Activated B cell treated with CpG ODN at 0.5 μM for 24 hours (primary cell): ENCODE results near the gene CD200R1. TPM values are rescaled to one million over a fixed set of nuclear protein-coding genes. Genes with fewer than 3 reads are reported as not detected.

Experiments
- ATAC-seq: fragments of 200-7000 bp; cut with Tn5 transposase; one replicate; pipeline ENCODE4 v1.10.0; 2021; ENCODE audit warnings: low read depth, mild to moderate bottlenecking, moderate library complexity
- CTCF ChIA-PET: fragments of 350-600 bp; sonication (Branson Sonifier 250); formaldehyde crosslinking; loops from one replicate; lab custom pipeline; 2021; ENCODE audit warnings: antibody characterized with exemption; lab: Charles Lee
- POLR2A ChIA-PET: fragments of 350-600 bp; sonication (Branson Sonifier 250); formaldehyde crosslinking; loops from one replicate; lab custom pipeline; 2021; ENCODE audit warnings: antibody characterized with exemption; lab: Charles Lee
- DNase-seq: peaks from one replicate; pipeline ENCODE4 v3.0.0; 2022
- H3K27ac Mint-ChIP-seq: one replicate; pipeline ENCODE4 v1.8.0; 2020; ENCODE audit warnings: mixed read lengths
- H3K27me3 Mint-ChIP-seq: one replicate; pipeline ENCODE4 v1.8.0; 2021; ENCODE audit warnings: mixed read lengths
- H3K36me3 Mint-ChIP-seq: one replicate; pipeline ENCODE4 v1.8.0; 2021; ENCODE audit warnings: low read depth, mixed read lengths
- H3K4me1 Mint-ChIP-seq: one replicate; pipeline ENCODE4 v1.8.0; 2021; ENCODE audit warnings: mixed read lengths
- H3K4me3 Mint-ChIP-seq: one replicate; pipeline ENCODE4 v1.8.0; 2020; ENCODE audit warnings: mild to moderate bottlenecking, mixed read lengths
- H3K9me3 Mint-ChIP-seq: one replicate; pipeline ENCODE4 v1.8.0; 2020; ENCODE audit warnings: mixed read lengths
- CTCF ChIP-seq: fragments of 200-600 bp; IDR thresholded peaks from one replicate; pipeline ENCODE4 v1.8.0; 2022; ENCODE audit warnings: antibody characterized with exemption, mild to moderate bottlenecking
- intact Hi-C: fragments of 100-400 bp; cut with micrococcal nuclease; formaldehyde crosslinking; loops from one replicate; pipeline ENCODE4 v1.15.1; 2024
- total RNA-seq: library from RNA; stranded (reverse); gene quantifications from 2 replicates; pipeline ENCODE4 v1.2.3, GENCODE V29; 2022

CD200R1 gene
- total RNA-seq, 1 donor from 2014 or later, result 3.3 TPM

GRCh38 chr3:112976953-112977352 lies 2.0 kb upstream of the CD200R1 start:
- no peak overlapping the region for H3K27ac Mint-ChIP-seq
- no peak for ATAC-seq
- H3K27me3 Mint-ChIP-seq, result no peaks in the 10 kb centered on the region
- ChIA-PET POLR2A (interaction anchor here (1.2 kb wide), 1 partner anchor 300 kb away, joined by 5 read pairs; no protein-coding TSS in a partner anchor), CTCF (interaction anchor here (1.3 to 3.2 kb wide), 3 partner anchors 14 to 335 kb away, joined by 3 to 41 read pairs (median 4); partner anchors contain the start of gene GTPBP8)
- DNase-seq, result no peak
- peaks cover 78% of the 10 kb centered on the region for H3K4me1 Mint-ChIP-seq
- TF ChIP-seq CTCF, result no peak
- H3K4me3 Mint-ChIP-seq, result no peak overlapping the region
- H3K36me3 Mint-ChIP-seq, result no peaks in the 10 kb centered on the region
- no peaks in the 10 kb centered on the region for H3K9me3 Mint-ChIP-seq
- intact Hi-C loops, result loop anchor here (5.0 kb wide), 1 partner anchor 840 kb away; no protein-coding TSS in a partner anchor

- Mint-ChIP-seq H3K4me1 (peaks cover 77% of the 10 kb centered on the region), H3K4me3 (peak overlapping the region; percentile 20), H3K9me3 (no peaks in the 10 kb centered on the region), H3K36me3 (no peaks in the 10 kb centered on the region), H3K27me3 (no peaks in the 10 kb centered on the region), H3K27ac (peak overlapping the region; percentile 32)
- DNase-seq (no peak), ATAC-seq (no peak)
- ChIA-PET POLR2A (interaction anchor here (0.8 to 1.2 kb wide), 2 partner anchors 299 to 718 kb away, joined by 4 to 5 read pairs; no protein-coding TSS in a partner anchor), CTCF (interaction anchor here (0.9 to 3.2 kb wide), 5 partner anchors 15 to 334 kb away, joined by 3 to 41 read pairs (median 4); partner anchors contain the start of gene GTPBP8)
- no peak for TF ChIP-seq CTCF
- intact Hi-C loops, result loop anchor here (5.0 kb wide), 1 partner anchor 839 kb away; no protein-coding TSS in a partner anchor
Measured at GRCh38 chr3:112976001-112976400, 1.1 kb upstream of the CD200R1 start.

DNA sequence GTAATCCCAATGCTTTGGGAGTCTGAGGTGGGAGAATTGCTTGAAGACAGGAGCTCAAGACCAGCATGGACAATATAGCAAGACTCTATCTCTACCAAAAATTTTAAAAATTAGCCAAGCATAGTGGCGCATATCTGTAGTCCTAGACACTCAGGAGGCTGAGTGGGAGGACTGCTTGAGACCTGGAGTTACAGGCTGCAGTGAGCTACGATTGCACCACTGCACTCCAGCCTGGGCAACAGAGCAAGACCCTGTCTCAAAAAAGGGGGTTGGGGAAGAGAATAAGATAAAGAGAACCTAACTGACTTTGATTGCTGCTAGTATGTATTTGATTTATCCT lies 755 bp downstream of the CD200R1 start:
- TF ChIP-seq CTCF, result no peak
- DNase-seq, result no peak
- H3K27ac Mint-ChIP-seq, result peak overlapping the region; percentile 76
- no peaks in the 10 kb centered on the region for H3K9me3 Mint-ChIP-seq
- H3K4me1 Mint-ChIP-seq, result peaks cover 77% of the 10 kb centered on the region
- no peaks in the 10 kb centered on the region for H3K36me3 Mint-ChIP-seq
- CTCF ChIA-PET, result interaction anchor here (1.0 to 3.2 kb wide), 4 partner anchors 9 to 331 kb away, joined by 3 to 41 read pairs (median 5); no protein-coding TSS in a partner anchor
- no peaks in the 10 kb centered on the region for H3K27me3 Mint-ChIP-seq
- POLR2A ChIA-PET, result interaction anchor here (0.6 to 2.7 kb wide), 4 partner anchors 127 to 239 kb away, joined by 3 to 10 read pairs (median 6); no protein-coding TSS in a partner anchor
- intact Hi-C loops, result loop anchor here (5.0 kb wide), 2 partner anchors 67 to 102 kb away; no protein-coding TSS in a partner anchor
- H3K4me3 Mint-ChIP-seq, result peak overlapping the region; percentile 84
- peak; percentile 42 for ATAC-seq

GRCh38 chr3:112973325-112974177 lies 1.4 kb downstream of the CD200R1 start:
- CTCF ChIA-PET, result interaction anchor here (0.7 to 2.9 kb wide), 6 partner anchors 10 to 331 kb away, joined by 3 to 30 read pairs (median 4); no protein-coding TSS in a partner anchor
- POLR2A ChIA-PET, result interaction anchor here (0.6 to 2.7 kb wide), 6 partner anchors 67 to 695 kb away, joined by 3 to 10 read pairs (median 4); no protein-coding TSS in a partner anchor
- peaks cover 80% of the 10 kb centered on the region for H3K4me1 Mint-ChIP-seq

More at GRCh38 chr3:112973325-112974177, 1.4 kb downstream of the CD200R1 start:
- H3K36me3 Mint-ChIP-seq, result no peaks in the 10 kb centered on the region
- H3K27ac Mint-ChIP-seq, result peak overlapping the region; percentile 76
- H3K4me3 Mint-ChIP-seq, result peak overlapping the region; percentile 84
- no peaks in the 10 kb centered on the region for H3K9me3 Mint-ChIP-seq
- intact Hi-C loops, result loop anchor here (2.0 to 5.0 kb wide), 4 partner anchors 66 to 161 kb away; no protein-coding TSS in a partner anchor
- TF ChIP-seq CTCF, result no peak
- ATAC-seq (peak; percentile 75), DNase-seq (no peak)
- H3K27me3 Mint-ChIP-seq, result no peaks in the 10 kb centered on the region
